ENCODE data around the gene PLPPR1. TPM values are rescaled to one million over a fixed set of nuclear protein-coding genes. Genes with fewer than 3 reads are reported as not detected.

Gene PLPPR1
- total and polyA plus RNA-seq, 2 donors (not counting 1 experiment from before 2014, with no cell fraction given): not detected

GRCh38 chr9:101047848-101048397 lies 19.4 kb downstream of the PLPPR1 start:
- H3K79me2 ChIP-seq (ENCODE audit: control insufficient read depth, insufficient read depth, low read length): no peaks in the 10 kb centered on the region
- no peaks in the 10 kb centered on the region for H4K20me1 ChIP-seq (ENCODE audit: control insufficient read depth, extremely low read depth, insufficient read depth, low read length)
- H3K4me1 ChIP-seq (ENCODE audit: control insufficient read depth, extremely low read depth, insufficient read depth, low read length): no peaks in the 10 kb centered on the region
- no peak overlapping the region for H3K9ac ChIP-seq (ENCODE audit: insufficient read depth, low read length)
- no peak overlapping the region for H3K4me3 ChIP-seq (replicated peaks in 1 of 4; ENCODE audit: control extremely low read depth in 1 of 4, insufficient read depth in 1 of 4, low read depth in 3 of 4, low read length in 4 of 4)
- DNase-seq (ENCODE audit: low read depth in 2 of 2): no peak
- no peak overlapping the region for H3K27ac ChIP-seq (ENCODE audit: insufficient read depth, low read length)
- H3K27me3 ChIP-seq (ENCODE audit: control insufficient read depth, insufficient read depth, low read length): no peaks in the 10 kb centered on the region
- H3K9me3 ChIP-seq (ENCODE audit: control insufficient read depth, insufficient read depth, low read depth, low read length): no peaks in the 10 kb centered on the region
- no peak overlapping the region for H2AFZ ChIP-seq (ENCODE audit: low read length)
- TF ChIP-seq CTCF (conservative IDR thresholded peaks at IDR 0.05 in 1 of 2, IDR thresholded peaks at IDR 0.05 in 1 of 2; ENCODE audit: low read depth in 1 of 2, low read length in 2 of 2) (no peak), EZH2 (IDR thresholded peaks at IDR 0.05; ENCODE audit: low read length, missing control alignments) (no peak)
- H3K4me2 ChIP-seq (ENCODE audit: extremely low read depth, insufficient read depth, low read length): no peak overlapping the region
- H3K36me3 ChIP-seq (ENCODE audit: control insufficient read depth, insufficient read depth, low read length): no peaks in the 10 kb centered on the region

- Histone ChIP-seq H3K27me3 (ENCODE audit: control insufficient read depth, insufficient read depth, low read length) (no peaks in the 10 kb centered on the region), H2AFZ (ENCODE audit: low read length) (no peak overlapping the region), H4K20me1 (ENCODE audit: control insufficient read depth, extremely low read depth, insufficient read depth, low read length) (no peaks in the 10 kb centered on the region), H3K4me3 (replicated peaks in 1 of 4; ENCODE audit: control extremely low read depth in 1 of 4, insufficient read depth in 1 of 4, low read depth in 3 of 4, low read length in 4 of 4) (no peak overlapping the region), H3K4me2 (ENCODE audit: extremely low read depth, insufficient read depth, low read length) (no peak overlapping the region), H3K36me3 (ENCODE audit: control insufficient read depth, insufficient read depth, low read length) (no peaks in the 10 kb centered on the region), H3K79me2 (ENCODE audit: control insufficient read depth, insufficient read depth, low read length) (no peaks in the 10 kb centered on the region), H3K27ac (ENCODE audit: insufficient read depth, low read length) (no peak overlapping the region), H3K4me1 (ENCODE audit: control insufficient read depth, extremely low read depth, insufficient read depth, low read length) (no peaks in the 10 kb centered on the region), H3K9ac (ENCODE audit: insufficient read depth, low read length) (no peak overlapping the region), H3K9me3 (ENCODE audit: control insufficient read depth, insufficient read depth, low read depth, low read length) (no peaks in the 10 kb centered on the region)
- TF ChIP-seq EZH2 (IDR thresholded peaks at IDR 0.05; ENCODE audit: low read length, missing control alignments): no peak
- TF ChIP-seq CTCF (conservative IDR thresholded peaks at IDR 0.05 in 1 of 2, IDR thresholded peaks at IDR 0.05 in 1 of 2; ENCODE audit: low read depth in 1 of 2, low read length in 2 of 2): no peak
- DNase-seq (ENCODE audit: low read depth in 2 of 2): no peak
These were observed 22.1 kb downstream of the PLPPR1 start for GRCh38 chr9:101050650-101051049.

GRCh38 chr9:101054657-101055056 lies 26.1 kb downstream of the PLPPR1 start:
- no peaks in the 10 kb centered on the region for H3K9me3 ChIP-seq (ENCODE audit: control insufficient read depth, insufficient read depth, low read depth, low read length)
- H3K79me2 ChIP-seq (ENCODE audit: control insufficient read depth, insufficient read depth, low read length): no peaks in the 10 kb centered on the region
- H3K4me1 ChIP-seq (ENCODE audit: control insufficient read depth, extremely low read depth, insufficient read depth, low read length): no peaks in the 10 kb centered on the region
- H3K4me2 ChIP-seq (ENCODE audit: extremely low read depth, insufficient read depth, low read length): no peak overlapping the region
- H3K9ac ChIP-seq (ENCODE audit: insufficient read depth, low read length): no peak overlapping the region
- TF ChIP-seq EZH2 (IDR thresholded peaks at IDR 0.05; ENCODE audit: low read length, missing control alignments) (no peak), CTCF (conservative IDR thresholded peaks at IDR 0.05 in 1 of 2, IDR thresholded peaks at IDR 0.05 in 1 of 2; ENCODE audit: low read depth in 1 of 2, low read length in 2 of 2) (no peak)
- H3K36me3 ChIP-seq (ENCODE audit: control insufficient read depth, insufficient read depth, low read length): no peaks in the 10 kb centered on the region
- H2AFZ ChIP-seq (ENCODE audit: low read length): no peak overlapping the region
- H4K20me1 ChIP-seq (ENCODE audit: control insufficient read depth, extremely low read depth, insufficient read depth, low read length): no peaks in the 10 kb centered on the region
- H3K4me3 ChIP-seq (replicated peaks in 1 of 4; ENCODE audit: control extremely low read depth in 1 of 4, insufficient read depth in 1 of 4, low read depth in 3 of 4, low read length in 4 of 4): no peak overlapping the region
- no peaks in the 10 kb centered on the region for H3K27me3 ChIP-seq (ENCODE audit: control insufficient read depth, insufficient read depth, low read length)
- DNase-seq (ENCODE audit: low read depth in 2 of 2): no peak
- H3K27ac ChIP-seq (ENCODE audit: insufficient read depth, low read length): no peak overlapping the region
